MM.1S (cell line): ENCODE data around the gene OAS3.
A peak's percentile ranks its signal among the peaks of the same experiment; 100 is the strongest.

Experiments
- DNase-seq: peaks from one replicate; pipeline ENCODE4 v3.0.0-alpha.2; 2015
- H2AFZ ChIP-seq: fragments of 300-600 bp; sonication (generic); 2 replicates; pipeline ENCODE4 v1.6.0; 2016; ENCODE audit warnings: antibody characterized with exemption, low read length
- H3F3A ChIP-seq: fragments of 300-600 bp; sonication (generic); 2 replicates; pipeline ENCODE4 v1.6.1; 2016; ENCODE audit warnings: mild to moderate bottlenecking, antibody characterized with exemption, low read length, moderate library complexity, mixed read lengths; ENCODE audit not compliant: insufficient read depth
- H3K27ac ChIP-seq: fragments of 300-600 bp; sonication (generic); 2 replicates; pipeline ENCODE4 v1.5.1; 2016; ENCODE audit warnings: mild to moderate bottlenecking, low read length
- H3K27me3 ChIP-seq: fragments of 300-600 bp; sonication (generic); replicated peaks from 2 replicates; pipeline ENCODE4 v1.6.0; 2016; ENCODE audit warnings: low read length; ENCODE audit not compliant: insufficient read depth
- H3K36me3 ChIP-seq: fragments of 300-600 bp; sonication (generic); replicated peaks from 2 replicates; pipeline ENCODE4 v1.6.1; 2016; ENCODE audit warnings: mild to moderate bottlenecking, low read length, mixed read lengths; ENCODE audit not compliant: insufficient read depth
- H3K4me1 ChIP-seq: fragments of 300-600 bp; sonication (generic); 2 replicates; pipeline ENCODE4 v1.6.1; 2016; ENCODE audit warnings: low read length, mixed read lengths
- H3K4me2 ChIP-seq: fragments of 300-600 bp; sonication (generic); 2 replicates; pipeline ENCODE4 v1.6.0; 2016; ENCODE audit warnings: low read depth, low read length
- H3K4me3 ChIP-seq: fragments of 300-600 bp; sonication (generic); 2 replicates; pipeline ENCODE4 v1.5.1; 2016; ENCODE audit warnings: low read length, mixed read lengths
- H3K79me2 ChIP-seq: fragments of 300-600 bp; sonication (generic); 2 replicates; pipeline ENCODE4 v1.6.1; 2016; ENCODE audit warnings: mixed run types, low read length, mixed read lengths
- H3K9ac ChIP-seq: fragments of 300-600 bp; sonication (generic); 2 replicates; pipeline ENCODE4 v1.6.1; 2016; ENCODE audit warnings: low read length, mixed read lengths
- H3K9me2 ChIP-seq: fragments of 300-600 bp; sonication (generic); replicated peaks from 2 replicates; pipeline ENCODE4 v1.6.1; 2016; ENCODE audit warnings: mild to moderate bottlenecking, low read length, mixed read lengths; ENCODE audit not compliant: insufficient read depth
- H3K9me3 ChIP-seq: fragments of 300-600 bp; sonication (generic); replicated peaks from 2 replicates; pipeline ENCODE4 v1.6.1; 2016; ENCODE audit warnings: mild to moderate bottlenecking, low read length, mixed read lengths; ENCODE audit not compliant: insufficient read depth
- H4K20me1 ChIP-seq: fragments of 300-600 bp; sonication (generic); 2 replicates; pipeline ENCODE4 v1.6.1; 2016; ENCODE audit warnings: mild to moderate bottlenecking, low read length, moderate library complexity, mixed read lengths; ENCODE audit not compliant: insufficient read depth
- EZH2 ChIP-seq: fragments of 300-600 bp; sonication (generic); optimal IDR thresholded peaks from 2 replicates; pipeline ENCODE3; 2017; ENCODE audit warnings: low read depth, mild to moderate bottlenecking, antibody characterized with exemption, low read length, mixed read lengths
- EZH2phosphoT487 ChIP-seq: fragments of 300-600 bp; sonication (generic); IDR thresholded peaks from 2 replicates; pipeline ENCODE4 v1.6.1; 2018; ENCODE audit warnings: antibody characterized with exemption, low read length
- TF ChIP-seq, protein P1 (sequence below): fragments of 300-600 bp; sonication (generic); IDR thresholded peaks from 2 replicates; pipeline ENCODE4 v1.5.1; 2016; ENCODE audit warnings: antibody characterized with exemption, low read length, mixed read lengths

The OAS3 gene

GRCh38 chr12:112936264-112936663 is 2.0 kb upstream of the OAS3 start:
- H3K27ac ChIP-seq, result no peak overlapping the region
- no peak overlapping the region for H2AFZ ChIP-seq
- no peak for DNase-seq
- H3K4me2 ChIP-seq, result no peak overlapping the region
- no peaks in the 10 kb centered on the region for H4K20me1 ChIP-seq
- H3K79me2 ChIP-seq, result no peaks in the 10 kb centered on the region
- no peaks in the 10 kb centered on the region for H3K27me3 ChIP-seq
- no peaks in the 10 kb centered on the region for H3K9me2 ChIP-seq
- peaks cover 8% of the 10 kb centered on the region; the same call in 1 of the 2 replicates for H3K4me1 ChIP-seq
- H3K4me3 ChIP-seq, result no peak overlapping the region
- H3K9ac ChIP-seq, result no peak overlapping the region
- H3K9me3 ChIP-seq, result no peaks in the 10 kb centered on the region
- H3K36me3 ChIP-seq, result no peaks in the 10 kb centered on the region
- peaks cover 7% of the 10 kb centered on the region; the same call in 1 of the 2 replicates for H3F3A ChIP-seq
- no peak for TF ChIP-seq EZH2phosphoT487
- TF ChIP-seq, protein P1, sequence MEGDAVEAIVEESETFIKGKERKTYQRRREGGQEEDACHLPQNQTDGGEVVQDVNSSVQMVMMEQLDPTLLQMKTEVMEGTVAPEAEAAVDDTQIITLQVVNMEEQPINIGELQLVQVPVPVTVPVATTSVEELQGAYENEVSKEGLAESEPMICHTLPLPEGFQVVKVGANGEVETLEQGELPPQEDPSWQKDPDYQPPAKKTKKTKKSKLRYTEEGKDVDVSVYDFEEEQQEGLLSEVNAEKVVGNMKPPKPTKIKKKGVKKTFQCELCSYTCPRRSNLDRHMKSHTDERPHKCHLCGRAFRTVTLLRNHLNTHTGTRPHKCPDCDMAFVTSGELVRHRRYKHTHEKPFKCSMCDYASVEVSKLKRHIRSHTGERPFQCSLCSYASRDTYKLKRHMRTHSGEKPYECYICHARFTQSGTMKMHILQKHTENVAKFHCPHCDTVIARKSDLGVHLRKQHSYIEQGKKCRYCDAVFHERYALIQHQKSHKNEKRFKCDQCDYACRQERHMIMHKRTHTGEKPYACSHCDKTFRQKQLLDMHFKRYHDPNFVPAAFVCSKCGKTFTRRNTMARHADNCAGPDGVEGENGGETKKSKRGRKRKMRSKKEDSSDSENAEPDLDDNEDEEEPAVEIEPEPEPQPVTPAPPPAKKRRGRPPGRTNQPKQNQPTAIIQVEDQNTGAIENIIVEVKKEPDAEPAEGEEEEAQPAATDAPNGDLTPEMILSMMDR, result no peak
- no peak for TF ChIP-seq EZH2

- no peaks in the 10 kb centered on the region for H3K27me3 ChIP-seq
- no peak overlapping the region for H3K9ac ChIP-seq
- DNase-seq, result no peak
- H3K4me2 ChIP-seq, result no peak overlapping the region
- TF ChIP-seq EZH2 (no peak), EZH2phosphoT487 (no peak)
- TF ChIP-seq, protein P1, result no peak
- H3K9me2 ChIP-seq, result no peaks in the 10 kb centered on the region
- H3K9me3 ChIP-seq, result no peaks in the 10 kb centered on the region
- no peaks in the 10 kb centered on the region for H3K36me3 ChIP-seq
- H4K20me1 ChIP-seq, result no peaks in the 10 kb centered on the region
- H3K79me2 ChIP-seq, result no peaks in the 10 kb centered on the region
- peaks cover 8% of the 10 kb centered on the region; the same call in 1 of the 2 replicates for H3K4me1 ChIP-seq
- H3F3A ChIP-seq, result peaks cover 7% of the 10 kb centered on the region; the same call in 1 of the 2 replicates
- no peak overlapping the region for H3K4me3 ChIP-seq
- no peak overlapping the region for H2AFZ ChIP-seq
- H3K27ac ChIP-seq, result no peak overlapping the region
Measured at GRCh38 chr12:112936927-112937326, 1.3 kb upstream of the OAS3 start.

- Histone ChIP-seq H3K27ac (no peak overlapping the region), H3K9me3 (no peaks in the 10 kb centered on the region), H3K27me3 (no peaks in the 10 kb centered on the region), H3K4me2 (peak overlapping the region; percentile 87), H4K20me1 (no peaks in the 10 kb centered on the region), H3K79me2 (no peaks in the 10 kb centered on the region), H3K4me3 (peak overlapping the region; percentile 64), H3K36me3 (no peaks in the 10 kb centered on the region), H3F3A (peaks cover 7% of the 10 kb centered on the region; the same call in 1 of the 2 replicates), H3K4me1 (peaks cover 8% of the 10 kb centered on the region; the same call in 1 of the 2 replicates), H2AFZ (peak overlapping the region; percentile 58), H3K9me2 (no peaks in the 10 kb centered on the region), H3K9ac (peak overlapping the region; percentile 51)
- TF ChIP-seq EZH2, result no peak
- TF ChIP-seq EZH2phosphoT487, result no peak
- TF ChIP-seq, protein P1, result no peak
- DNase-seq, result no peak
Measured at GRCh38 chr12:112938751-112939150, 477 bp downstream of the OAS3 start.
